ENCODE results near the gene CTSE.
"Not testable (repeated sequence)": the region's sequence is repeated elsewhere in the genome, so short reads cannot be mapped to it uniquely, and the experiment has no call there.

GRCh38 chr1:206055069-206055625, 31.5 kb upstream of the CTSE start:
- TF ChIP-seq U2AF1 (optimal IDR thresholded peaks at IDR 0.05; ENCODE audit: low read depth, low read length); CEBPB (tag; IDR thresholded peaks at IDR 0.05); BRCA1 (IDR thresholded peaks at IDR 0.05); BRCA1 (CRISPR knock-in tag; IDR thresholded peaks at IDR 0.05); ZBTB40 (IDR thresholded peaks at IDR 0.05); ZBTB40 (CRISPR knock-in tag; IDR thresholded peaks at IDR 0.05): not testable (repeated sequence)
